HepG2 (cell line): ENCODE results near the gene DOCK10. TPM values are rescaled to one million over a fixed set of nuclear protein-coding genes. Genes with fewer than 3 reads are reported as not detected.

Experiments used
- ATAC-seq: fragments of 200-7000 bp; cut with Tn5 transposase; 3 replicates; pipeline ENCODE4 v1.9.1; 2020; ENCODE audit warnings: mild to moderate bottlenecking, moderate library complexity
- BruUV-seq: library from RNA; stranded (reverse); fragments of 400-500 nt; replicated peaks from 2 replicates; lab custom pipeline; 2021; lab: Mats Ljungman, UMichigan
- CTCF ChIA-PET: fragments of 300-600 bp; formaldehyde crosslinking; extraction: SDS; loops from one replicate; lab custom pipeline; 2021; ENCODE audit warnings: low total read pairs, inconsistent platforms, low intra/inter-chr PET ratio; lab: Yijun Ruan, JAX
- POLR2A ChIA-PET: fragments of 350-600 bp; sonication (Branson Sonifier 250); formaldehyde crosslinking; loops from one replicate; lab custom pipeline; 2020; ENCODE audit warnings: antibody characterized with exemption, inconsistent platforms; lab: Yijun Ruan, JAX
- DNase-seq: peaks from one replicate; pipeline ENCODE4 v3.0.0-alpha.2; 2015; ENCODE audit warnings: low spot score
- FAIRE-seq: peaks from 3 replicates; lab custom pipeline; 2011; peaks lifted over from hg19 to GRCh38; lab: Jason Lieb, UNC
- H2AFZ ChIP-seq: one replicate; pipeline ENCODE4 v1.6.1; 2011; ENCODE audit warnings: low read length, inconsistent platforms
- H3K27ac ChIP-seq: fragments of 300-600 bp; 3 replicates; pipeline ENCODE4 v1.8.0; 2011; ENCODE audit warnings: mixed run types, mild to moderate bottlenecking, mixed read lengths, low read length, inconsistent platforms; ENCODE audit not compliant: insufficient read depth; ENCODE audit errors: extremely low read length
- H3K27me3 ChIP-seq, 2 experiments: fragments of 200-600 bp in 1 of 2; 2 replicates in 1 of 2; 3 replicates in 1 of 2; pipeline versions ENCODE4 v1.6.0 to v1.8.0; 2011; ENCODE audit warnings: low read length in 2 of 2, mild to moderate bottlenecking in 2 of 2, moderate library complexity in 2 of 2, inconsistent platforms in 1 of 2; ENCODE audit not compliant: insufficient read depth in 2 of 2, control insufficient read depth in 1 of 2
- H3K36me3 ChIP-seq, 2 experiments: fragments of 200-600 bp in 1 of 2; replicated peaks in 1 of 2; 2 replicates in 1 of 2; 3 replicates in 1 of 2; pipeline versions ENCODE4 v1.5.1 to v1.8.0; 2011; ENCODE audit warnings: low read length in 2 of 2, inconsistent platforms in 1 of 2; ENCODE audit not compliant: insufficient read depth in 2 of 2, control insufficient read depth in 1 of 2
- H3K4me1 ChIP-seq: 2 replicates; pipeline ENCODE4 v1.5.1; 2012; ENCODE audit warnings: low read length, inconsistent platforms; ENCODE audit not compliant: insufficient read depth
- H3K4me2 ChIP-seq: 2 replicates; pipeline ENCODE4 v1.6.0; 2011; ENCODE audit warnings: low read depth, low read length, inconsistent platforms
- H3K4me3 ChIP-seq, 3 experiments: fragments of 200-600 bp in 1 of 3; sonication (generic), shearing (Covaris generic) in 1 of 3; replicated peaks in 1 of 3; 2 replicates each; pipeline ENCODE4 v1.5.1; 2011 to 2016; ENCODE audit warnings: low read length in 3 of 3, inconsistent platforms in 2 of 3, low read depth in 2 of 3, mild to moderate bottlenecking in 2 of 3, control low read depth in 1 of 3, mixed read lengths in 1 of 3; ENCODE audit not compliant: insufficient read depth in 1 of 3
- H3K79me2 ChIP-seq: one replicate; pipeline ENCODE4 v1.6.1; 2011; ENCODE audit warnings: low read length, inconsistent platforms; ENCODE audit not compliant: insufficient read depth
- H3K9ac ChIP-seq: 2 replicates; pipeline ENCODE4 v1.6.0; 2011; ENCODE audit warnings: mild to moderate bottlenecking, low read depth, low read length, inconsistent platforms; ENCODE audit not compliant: insufficient read depth
- H3K9me3 ChIP-seq: 2 replicates; pipeline ENCODE4 v1.5.1; 2012; ENCODE audit warnings: mild to moderate bottlenecking, low read length
- H4K20me1 ChIP-seq: 2 replicates; pipeline ENCODE4 v1.6.0; 2011; ENCODE audit warnings: inconsistent platforms, mild to moderate bottlenecking, low read length, moderate library complexity; ENCODE audit not compliant: insufficient read depth
- JDP2 ChIP-seq: sonication (generic); formaldehyde crosslinking; IDR thresholded peaks from 2 replicates; pipeline ENCODE4 v1.8.1; 2022; ENCODE audit warnings: missing genetic modification reagents, borderline replicate concordance
- NAIF1 ChIP-seq: sonication (generic); formaldehyde crosslinking; IDR thresholded peaks from 2 replicates; pipeline ENCODE4 v1.5.0; 2020; ENCODE audit warnings: mild to moderate bottlenecking, missing genetic modification reagents, borderline replicate concordance
- U2AF2 ChIP-seq: fragments of 200-400 bp; formaldehyde crosslinking; IDR thresholded peaks from 2 replicates; pipeline ENCODE4 v1.6.1; 2017; ENCODE audit warnings: low read depth, mild to moderate bottlenecking, low read length
- ZSCAN9 ChIP-seq: IDR thresholded peaks from 2 replicates; pipeline ENCODE4 v1.6.1; 2016; ENCODE audit warnings: borderline replicate concordance
- in situ Hi-C: cut with HindIII; loops from 2 replicates; pipeline ENCODE4 v1.10.0; 2017; ENCODE audit warnings: low pct_unique_long_range_greater_than_20kb; ENCODE audit not compliant: extremely low pct_ligation_motif_present
- intact Hi-C: fragments of 100-400 bp; cut with micrococcal nuclease; formaldehyde crosslinking; loops from one replicate; pipeline ENCODE4 v1.10.0; 2022; ENCODE audit not compliant: unreplicated experiment
- polyA plus RNA-seq, 8 experiments: library from polyadenylated mRNA; depleted of rRNA in 3 of 8; stranded (reverse) in 7 of 8; unstranded in 1 of 8; fragments of >200 nt; fragmentation: Illumina TruSeq in 4 of 8; extraction: Trizol in 4 of 8; gene quantifications; 2 replicates each; pipeline versions ENCODE4 v1.2.1 to v1.2.3, GENCODE V29; 2011 to 2016; ENCODE audit warnings: low read depth in 4 of 8, missing spikeins in 1 of 8, mixed read lengths in 1 of 8; ENCODE audit not compliant: insufficient read depth in 1 of 8
- total RNA-seq, 5 experiments: library from RNA; depleted of rRNA; stranded (reverse); fragments of >200 nt; fragmentation: Illumina TruSeq; extraction: Trizol; gene quantifications; 2 replicates each; pipeline ENCODE4 v1.2.3, GENCODE V29; 2016; ENCODE audit warnings: low read depth in 1 of 5
- TF ChIP-seq, protein P1 (sequence below): IDR thresholded peaks from 2 replicates; pipeline ENCODE4 v1.6.1; 2016
- TF ChIP-seq, protein P2 (sequence below): sonication (generic); formaldehyde crosslinking; IDR thresholded peaks from one replicate; pipeline ENCODE4 v1.5.1; 2020; ENCODE audit warnings: mild to moderate bottlenecking, missing genetic modification reagents; ENCODE audit errors: not compliant biosample characterization
- TF ChIP-seq, protein P3 (sequence below): sonication (generic); formaldehyde crosslinking; IDR thresholded peaks from 2 replicates; pipeline ENCODE4 v1.8.1; 2023; ENCODE audit warnings: mild to moderate bottlenecking, moderate library complexity, missing genetic modification reagents

DOCK10 gene
- total and polyA plus RNA-seq, 2 of the 13 experiments (the other 11 are each of a cell fraction or from before 2014, with no cell fraction given) = not detected

DNA sequence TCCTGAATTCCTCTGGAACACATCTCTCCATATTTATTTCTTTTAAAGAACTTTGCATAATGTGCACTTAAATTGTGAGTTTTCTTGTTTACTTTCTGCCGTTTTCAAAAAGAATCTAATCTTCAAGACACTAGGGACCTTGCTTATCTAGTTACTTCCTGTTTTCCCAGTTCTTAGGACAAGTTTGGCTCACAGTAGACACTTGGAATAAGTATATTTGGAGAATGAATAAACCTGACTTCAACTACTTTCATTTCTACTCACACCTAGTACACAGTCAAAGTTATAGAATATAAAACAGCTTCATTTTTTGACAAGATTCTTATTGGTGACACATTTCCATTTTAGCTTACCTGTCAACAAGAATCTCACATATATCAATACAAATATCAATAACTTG, 170.5 kb downstream of the DOCK10 start (continued):
- TF ChIP-seq, protein P1, sequence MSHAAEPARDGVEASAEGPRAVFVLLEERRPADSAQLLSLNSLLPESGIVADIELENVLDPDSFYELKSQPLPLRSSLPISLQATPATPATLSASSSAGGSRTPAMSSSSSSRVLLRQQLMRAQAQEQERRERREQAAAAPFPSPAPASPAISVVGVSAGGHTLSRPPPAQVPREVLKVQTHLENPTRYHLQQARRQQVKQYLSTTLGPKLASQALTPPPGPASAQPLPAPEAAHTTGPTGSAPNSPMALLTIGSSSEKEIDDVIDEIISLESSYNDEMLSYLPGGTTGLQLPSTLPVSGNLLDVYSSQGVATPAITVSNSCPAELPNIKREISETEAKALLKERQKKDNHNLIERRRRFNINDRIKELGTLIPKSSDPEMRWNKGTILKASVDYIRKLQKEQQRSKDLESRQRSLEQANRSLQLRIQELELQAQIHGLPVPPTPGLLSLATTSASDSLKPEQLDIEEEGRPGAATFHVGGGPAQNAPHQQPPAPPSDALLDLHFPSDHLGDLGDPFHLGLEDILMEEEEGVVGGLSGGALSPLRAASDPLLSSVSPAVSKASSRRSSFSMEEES = no peak
- no peak for TF ChIP-seq U2AF2
- no peak for TF ChIP-seq ZSCAN9 (CRISPR knock-in tag)
- TF ChIP-seq, all 625 proteins: peak for 0

GRCh38 chr2:224870341-224870740, 171.9 kb downstream of the DOCK10 start:
- Histone ChIP-seq H3K27ac (no peak overlapping the region), H3K9me3 (no peaks in the 10 kb centered on the region), H3K79me2 (no peaks in the 10 kb centered on the region), H2AFZ (no peak overlapping the region), H3K27me3 (no peaks in the 10 kb centered on the region), H3K9ac (no peak overlapping the region), H4K20me1 (no peaks in the 10 kb centered on the region), H3K4me1 (no peaks in the 10 kb centered on the region), H3K4me3 (no peak overlapping the region), H3K4me2 (no peak overlapping the region), H3K36me3 (no peaks in the 10 kb centered on the region)
- no peak for ATAC-seq
- no peak for FAIRE-seq
- ChIA-PET POLR2A (no interaction called here), CTCF (no interaction called here)
- intact Hi-C loops = loop anchor here (5.0 kb wide), 1 partner anchor 1288 kb away; no protein-coding TSS in a partner anchor
- in situ Hi-C loops = no loop called here
- no peak for TF ChIP-seq NAIF1 (CRISPR knock-in tag)
- TF ChIP-seq, protein P2, sequence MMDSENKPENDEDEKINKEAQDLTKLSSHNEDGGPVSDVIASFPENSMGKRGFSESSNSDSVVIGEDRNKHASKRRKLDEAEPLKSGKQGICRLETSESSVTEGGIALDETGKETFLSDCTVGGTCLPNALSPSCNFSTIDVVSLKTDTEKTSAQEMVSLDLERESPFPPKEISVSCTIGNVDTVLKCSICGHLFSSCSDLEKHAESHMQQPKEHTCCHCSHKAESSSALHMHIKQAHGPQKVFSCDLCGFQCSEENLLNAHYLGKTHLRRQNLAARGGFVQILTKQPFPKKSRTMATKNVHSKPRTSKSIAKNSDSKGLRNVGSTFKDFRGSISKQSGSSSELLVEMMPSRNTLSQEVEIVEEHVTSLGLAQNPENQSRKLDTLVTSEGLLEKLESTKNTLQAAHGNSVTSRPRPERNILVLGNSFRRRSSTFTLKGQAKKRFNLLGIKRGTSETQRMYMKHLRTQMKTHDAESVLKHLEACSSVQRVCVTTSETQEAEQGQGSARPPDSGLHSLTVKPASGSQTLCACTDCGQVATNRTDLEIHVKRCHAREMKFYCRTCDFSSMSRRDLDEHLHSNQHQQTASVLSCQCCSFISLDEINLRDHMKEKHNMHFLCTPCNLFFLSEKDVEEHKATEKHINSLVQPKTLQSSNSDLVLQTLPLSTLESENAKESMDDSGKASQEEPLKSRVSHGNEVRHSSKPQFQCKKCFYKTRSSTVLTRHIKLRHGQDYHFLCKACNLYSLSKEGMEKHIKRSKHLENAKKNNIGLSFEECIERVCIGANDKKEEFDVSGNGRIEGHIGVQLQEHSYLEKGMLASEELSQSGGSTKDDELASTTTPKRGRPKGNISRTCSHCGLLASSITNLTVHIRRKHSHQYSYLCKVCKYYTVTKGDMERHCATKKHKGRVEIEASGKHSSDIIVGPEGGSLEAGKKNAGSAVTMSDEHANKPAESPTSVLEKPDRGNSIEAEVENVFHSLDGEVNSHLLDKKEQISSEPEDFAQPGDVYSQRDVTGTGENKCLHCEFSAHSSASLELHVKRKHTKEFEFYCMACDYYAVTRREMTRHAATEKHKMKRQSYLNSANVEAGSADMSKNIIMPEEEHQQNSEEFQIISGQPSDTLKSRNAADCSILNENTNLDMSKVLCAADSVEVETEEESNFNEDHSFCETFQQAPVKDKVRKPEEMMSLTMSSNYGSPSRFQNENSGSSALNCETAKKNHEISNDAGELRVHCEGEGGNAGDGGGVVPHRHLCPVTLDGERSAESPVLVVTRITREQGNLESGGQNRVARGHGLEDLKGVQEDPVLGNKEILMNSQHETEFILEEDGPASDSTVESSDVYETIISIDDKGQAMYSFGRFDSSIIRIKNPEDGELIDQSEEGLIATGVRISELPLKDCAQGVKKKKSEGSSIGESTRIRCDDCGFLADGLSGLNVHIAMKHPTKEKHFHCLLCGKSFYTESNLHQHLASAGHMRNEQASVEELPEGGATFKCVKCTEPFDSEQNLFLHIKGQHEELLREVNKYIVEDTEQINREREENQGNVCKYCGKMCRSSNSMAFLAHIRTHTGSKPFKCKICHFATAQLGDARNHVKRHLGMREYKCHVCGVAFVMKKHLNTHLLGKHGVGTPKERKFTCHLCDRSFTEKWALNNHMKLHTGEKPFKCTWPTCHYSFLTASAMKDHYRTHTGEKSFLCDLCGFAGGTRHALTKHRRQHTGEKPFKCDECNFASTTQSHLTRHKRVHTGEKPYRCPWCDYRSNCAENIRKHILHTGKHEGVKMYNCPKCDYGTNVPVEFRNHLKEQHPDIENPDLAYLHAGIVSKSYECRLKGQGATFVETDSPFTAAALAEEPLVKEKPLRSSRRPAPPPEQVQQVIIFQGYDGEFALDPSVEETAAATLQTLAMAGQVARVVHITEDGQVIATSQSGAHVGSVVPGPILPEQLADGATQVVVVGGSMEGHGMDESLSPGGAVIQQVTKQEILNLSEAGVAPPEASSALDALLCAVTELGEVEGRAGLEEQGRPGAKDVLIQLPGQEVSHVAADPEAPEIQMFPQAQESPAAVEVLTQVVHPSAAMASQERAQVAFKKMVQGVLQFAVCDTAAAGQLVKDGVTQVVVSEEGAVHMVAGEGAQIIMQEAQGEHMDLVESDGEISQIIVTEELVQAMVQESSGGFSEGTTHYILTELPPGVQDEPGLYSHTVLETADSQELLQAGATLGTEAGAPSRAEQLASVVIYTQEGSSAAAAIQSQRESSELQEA (CRISPR knock-in tag) = no peak
- no peak for TF ChIP-seq JDP2 (CRISPR knock-in tag)
- TF ChIP-seq, protein P3, sequence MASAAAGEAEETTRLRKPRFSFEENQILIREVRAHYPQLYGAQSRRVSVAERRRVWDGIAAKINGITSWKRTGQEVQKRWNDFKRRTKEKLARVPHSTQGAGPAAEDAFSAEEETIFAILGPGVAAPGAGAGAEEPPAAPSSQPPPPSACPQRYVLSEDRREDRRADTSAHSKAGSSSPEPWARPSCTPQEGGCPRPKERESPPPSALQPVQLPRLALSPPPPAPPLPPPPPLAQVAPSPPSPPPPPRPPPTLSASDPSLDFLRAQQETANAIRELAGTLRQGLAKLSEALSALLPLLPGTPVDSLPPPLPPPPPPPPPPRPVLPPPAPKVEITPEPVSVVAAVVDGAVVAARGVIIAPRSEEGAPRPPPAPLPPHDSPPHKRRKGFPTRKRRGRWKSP = no peak
- no peak for DNase-seq
- no TSS peak for BruUV-seq
